Adrenal gland (tissue), 19 donors: ENCODE measurements around the gene SHC4. TPM values are rescaled to one million over a fixed set of nuclear protein-coding genes. Genes with fewer than 3 reads are reported as not detected.
A peak's percentile ranks its signal among the peaks of the same experiment; 100 is the strongest.

Experiments used
- DNase-seq, 7 donors: peaks; one replicate each; pipeline ENCODE4 v3.0.0-alpha.2; 2019 to 2020
- H3K27ac ChIP-seq, 5 donors: fragments of 200-600 bp; sonication (generic) in 4 of 5; 1 replicate in 3 of 5; 2 replicates in 2 of 5; pipeline versions ENCODE4 v1.5.1 to v1.8.0; 2016 to 2020; ENCODE audit warnings: mild to moderate bottlenecking in 1 of 5
- H3K27me3 ChIP-seq: fragments of 200-600 bp; 2 replicates; pipeline ENCODE4 v1.8.0; 2021
- H3K36me3 ChIP-seq, 2 donors: fragments of 200-600 bp; replicated peaks in 1 of 2; 1 replicate in 1 of 2; 2 replicates in 1 of 2; pipeline versions ENCODE4 v1.5.1 to v1.8.0; 2018 to 2022
- H3K4me1 ChIP-seq, 2 donors: fragments of 200-600 bp; replicated peaks in 1 of 2; 1 replicate in 1 of 2; 2 replicates in 1 of 2; pipeline versions ENCODE4 v1.5.1 to v1.8.0; 2018 to 2021
- H3K4me3 ChIP-seq, 4 donors: fragments of 200-600 bp; sonication (generic) in 3 of 4; one replicate each; pipeline ENCODE4 v1.5.1; 2016 to 2018
- H3K9me3 ChIP-seq, 3 donors: fragments of 200-600 bp; sonication (generic) in 1 of 3; replicated peaks in 1 of 3; 1 replicate in 2 of 3; 2 replicates in 1 of 3; pipeline versions ENCODE4 v1.5.1 to v1.8.0; 2016 to 2021
- POLR2A ChIP-seq, 2 donors: fragments of 450-650 bp; IDR thresholded peaks; one replicate each; pipeline ENCODE4 v1.6.1; 2017; ENCODE audit warnings: antibody characterized with exemption in 2 of 2, mild to moderate bottlenecking in 2 of 2, moderate library complexity in 1 of 2
- WGBS, 4 donors: extraction: QIAGEN DNeasy Blood & Tissue Kit in 2 of 4; methylation state at CpG; one replicate each; pipeline versions ENCODE4 v1.1.5 to v1.1.7; 2013 to 2017; 5-methylcytosine and 5-hydroxymethylcytosine counted together
- intact Hi-C, 2 donors: fragments of 100-400 bp; cut with DNase I; formaldehyde crosslinking; loops; one replicate each; pipeline versions ENCODE4 v1.14.1 to v1.15.0; 2022 to 2023
- long read RNA-seq, 10 donors: library from polyadenylated mRNA in 3 of 10; unstranded in 2 of 10; stranded (forward) in 1 of 10; transcript quantifications; one replicate each; pipeline ENCODE4 v2.0.0 and lab custom pipeline, GENCODE V29; 2021 to 2026
- polyA plus RNA-seq, 3 donors: library from polyadenylated mRNA; stranded (reverse); fragments of 200-250 nt in 2 of 3; fragments of 350-450 nt in 1 of 3; fragmentation: Illumina TruSeq in 1 of 3; extraction: RNeasy Lipid Tissue Mini Kit (QIAGEN cat#74804) in 1 of 3; gene quantifications; one replicate each; pipeline ENCODE4 v1.2.3, GENCODE V29; 2013 to 2014
- total RNA-seq, 9 donors: library from RNA; depleted of rRNA in 4 of 9; stranded (reverse); fragments of >200 nt in 4 of 9; fragments of 120-200 nt in 1 of 9; fragmentation: NEBNext Ultra II Directional in 1 of 9; extraction: Animal tissue kit (Norgen Biotek cat#: 25700) in 1 of 9; gene quantifications; one replicate each; pipeline versions ENCODE4 v1.1.0 to v1.2.4, GENCODE V29; 2013 to 2023
- TF ChIP-seq, protein P1 (sequence below), 6 experiments: fragments of 450-650 bp in 4 of 6; fragments of 200-600 bp in 2 of 6; sonication (generic) in 1 of 6; IDR thresholded peaks; 1 replicate in 5 of 6; 2 replicates in 1 of 6; pipeline versions ENCODE4 v1.5.1 to v1.8.0; 2016 to 2021; ENCODE audit warnings: antibody characterized with exemption in 6 of 6, mild to moderate bottlenecking in 2 of 6, moderate library complexity in 1 of 6
- donor health status: healthy with polysubstance abuse.
- donor health status: Bipolar disorder and iron deficiency.
- donor health status: DM: yes; HTN: yes; CAD: no.
- donor health status: DM: no; HTN: no; CAD: no.
- donor health status: DM: no; HTN: no; CAD: no.
- donor health status: DM: yes; HTN: yes; CAD: no.

Gene SHC4, protein sequence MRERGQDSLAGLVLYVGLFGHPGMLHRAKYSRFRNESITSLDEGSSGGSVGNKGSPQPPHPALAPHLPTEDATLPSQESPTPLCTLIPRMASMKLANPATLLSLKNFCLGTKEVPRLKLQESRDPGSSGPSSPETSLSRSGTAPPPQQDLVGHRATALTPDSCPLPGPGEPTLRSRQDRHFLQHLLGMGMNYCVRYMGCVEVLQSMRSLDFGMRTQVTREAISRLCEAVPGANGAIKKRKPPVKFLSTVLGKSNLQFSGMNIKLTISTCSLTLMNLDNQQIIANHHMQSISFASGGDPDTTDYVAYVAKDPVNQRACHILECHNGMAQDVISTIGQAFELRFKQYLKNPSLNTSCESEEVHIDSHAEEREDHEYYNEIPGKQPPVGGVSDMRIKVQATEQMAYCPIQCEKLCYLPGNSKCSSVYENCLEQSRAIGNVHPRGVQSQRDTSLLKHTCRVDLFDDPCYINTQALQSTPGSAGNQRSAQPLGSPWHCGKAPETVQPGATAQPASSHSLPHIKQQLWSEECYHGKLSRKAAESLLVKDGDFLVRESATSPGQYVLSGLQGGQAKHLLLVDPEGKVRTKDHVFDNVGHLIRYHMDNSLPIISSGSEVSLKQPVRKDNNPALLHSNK
- 1 to 10 TPM in 4 of 9 donors, under 1 TPM in 5; 0.42 to 1.8 (median 0.96) TPM for total RNA-seq
- 1 to 10 TPM in 2 of 3 donors, under 1 TPM in 1; 0.40 to 1.4 (median 1.0) TPM for polyA plus RNA-seq
- long read RNA-seq, donor 1, full-length matches to known transcripts = 1 of 1 reads
- long read RNA-seq, donor 1, partial matches to known transcripts = 0 of 1 reads
- long read RNA-seq, donor 1, other reads (novel, unspliced or antisense) = 0 of 1 reads
- long read RNA-seq, donor 2 = 0 reads
- long read RNA-seq, donor 3 = 0 reads
- long read RNA-seq, donor 4, partial matches to known transcripts = 0 of 9 reads
- long read RNA-seq, donor 4, other reads (novel, unspliced or antisense) = 9 of 9 reads
- long read RNA-seq, donor 5, partial matches to known transcripts = 1 of 1 reads
- long read RNA-seq, donor 5, other reads (novel, unspliced or antisense) = 0 of 1 reads
- long read RNA-seq, donor 6, partial matches to known transcripts = 0 of 9 reads
- long read RNA-seq, donor 6, other reads (novel, unspliced or antisense) = 9 of 9 reads
- long read RNA-seq, donor 7, partial matches to known transcripts = 266 of 266 reads
- long read RNA-seq, donor 7, other reads (novel, unspliced or antisense) = 0 of 266 reads
- long read RNA-seq, donor 8 = 0 reads
- long read RNA-seq, donor 9 = 0 reads
- long read RNA-seq, donor 10 = 0 reads

DNA sequence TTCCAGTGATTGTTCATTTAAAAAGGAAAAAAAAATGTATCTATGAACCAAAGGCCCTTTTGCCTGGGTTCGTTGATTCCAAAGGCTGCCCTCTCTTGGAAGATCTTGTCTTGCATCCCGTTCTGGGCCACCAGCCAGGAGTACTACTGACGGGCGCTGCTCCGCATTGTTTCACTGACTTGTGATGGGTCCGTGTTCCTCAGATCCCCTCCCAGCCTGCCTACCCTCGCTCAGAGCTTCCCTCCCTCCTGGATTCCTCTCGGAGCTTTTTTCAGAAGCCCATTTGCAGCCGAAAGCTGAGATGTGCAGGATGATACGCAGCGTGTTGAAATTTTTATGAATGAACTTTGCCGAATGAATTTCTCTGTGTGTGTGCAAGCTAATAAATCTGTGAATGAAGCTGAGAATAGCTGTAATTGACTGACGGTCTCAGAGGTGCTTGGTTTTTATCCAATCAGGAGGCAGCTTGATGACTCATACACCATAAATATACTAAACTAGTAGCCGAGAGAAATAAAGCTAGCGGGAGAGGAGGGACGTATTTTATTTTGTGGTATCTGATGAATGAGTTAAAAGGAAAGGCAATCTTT, at the start of gene SHC4:
SHC4 (minus strand) TSS at position 396 of the 590 bp plus-strand sequence. CDS start 904 bp downstream, outside the sequence.
- DNase-seq = peak; percentile 66 to 85 (median 78)
- TF ChIP-seq, protein P1, sequence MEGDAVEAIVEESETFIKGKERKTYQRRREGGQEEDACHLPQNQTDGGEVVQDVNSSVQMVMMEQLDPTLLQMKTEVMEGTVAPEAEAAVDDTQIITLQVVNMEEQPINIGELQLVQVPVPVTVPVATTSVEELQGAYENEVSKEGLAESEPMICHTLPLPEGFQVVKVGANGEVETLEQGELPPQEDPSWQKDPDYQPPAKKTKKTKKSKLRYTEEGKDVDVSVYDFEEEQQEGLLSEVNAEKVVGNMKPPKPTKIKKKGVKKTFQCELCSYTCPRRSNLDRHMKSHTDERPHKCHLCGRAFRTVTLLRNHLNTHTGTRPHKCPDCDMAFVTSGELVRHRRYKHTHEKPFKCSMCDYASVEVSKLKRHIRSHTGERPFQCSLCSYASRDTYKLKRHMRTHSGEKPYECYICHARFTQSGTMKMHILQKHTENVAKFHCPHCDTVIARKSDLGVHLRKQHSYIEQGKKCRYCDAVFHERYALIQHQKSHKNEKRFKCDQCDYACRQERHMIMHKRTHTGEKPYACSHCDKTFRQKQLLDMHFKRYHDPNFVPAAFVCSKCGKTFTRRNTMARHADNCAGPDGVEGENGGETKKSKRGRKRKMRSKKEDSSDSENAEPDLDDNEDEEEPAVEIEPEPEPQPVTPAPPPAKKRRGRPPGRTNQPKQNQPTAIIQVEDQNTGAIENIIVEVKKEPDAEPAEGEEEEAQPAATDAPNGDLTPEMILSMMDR (IDR thresholded peaks at IDR 0.05) = peak in 1 of 6 experiments; percentile 6
- TF ChIP-seq POLR2A (IDR thresholded peaks at IDR 0.05) = no peak
- intact Hi-C loops = loop anchor here in 1 of 2 donors (10.0 kb wide), 1 partner anchor 99 kb away; no protein-coding TSS in a partner anchor
- Histone ChIP-seq H3K4me3 (peak within 1 kb of the TSS in 2 of 4 donors; percentile 14 to 64), H3K9me3 (no peaks in the 10 kb centered on the region), H3K27ac (peak within 1 kb of the TSS in 2 of 5 donors; percentile 37 to 42), H3K4me1 (peaks cover 8 to 12% of the 10 kb centered on the region in 2 donors), H3K27me3 (no peaks in the 10 kb centered on the region), H3K36me3 (no peaks in the 10 kb centered on the region)
- 0 to 2% (median 0%) methylated on average over 14 to 16 of the region's 16 CpGs for WGBS, 4 donors

DNA sequence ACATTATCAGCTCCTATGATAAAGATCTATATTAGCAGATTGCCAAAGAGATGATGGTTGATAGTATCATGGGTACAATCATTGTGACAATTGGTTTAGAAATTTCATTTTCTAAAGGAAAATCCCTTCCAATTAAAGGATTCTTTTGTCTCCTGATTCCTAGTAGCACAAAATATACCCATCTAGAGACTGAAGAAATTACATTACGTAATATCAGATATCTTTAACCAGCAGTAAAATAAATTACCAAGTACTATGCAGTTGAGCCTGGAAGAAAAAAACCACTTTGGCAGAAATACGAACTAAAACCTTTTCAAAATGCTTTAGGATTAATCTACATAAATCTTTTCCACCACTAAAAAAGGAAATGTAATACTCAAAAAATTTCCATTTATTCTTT, 35.6 kb upstream of the SHC4 start:
- Histone ChIP-seq H3K27ac (no peak overlapping the region), H3K27me3 (no peaks in the 10 kb centered on the region), H3K9me3 (no peaks in the 10 kb centered on the region), H3K36me3 (peaks cover 0 to 47% of the 10 kb centered on the region in 2 donors), H3K4me3 (no peak overlapping the region), H3K4me1 (no peaks in the 10 kb centered on the region)
- TF ChIP-seq, protein P1 (IDR thresholded peaks at IDR 0.05) = no peak
- no peak for TF ChIP-seq POLR2A (IDR thresholded peaks at IDR 0.05)
- no peak for DNase-seq
- intact Hi-C loops = no loop called here
- 87 to 93% (median 90%) methylated on average over 2 of the region's 2 CpGs for WGBS, 4 donors

DNA sequence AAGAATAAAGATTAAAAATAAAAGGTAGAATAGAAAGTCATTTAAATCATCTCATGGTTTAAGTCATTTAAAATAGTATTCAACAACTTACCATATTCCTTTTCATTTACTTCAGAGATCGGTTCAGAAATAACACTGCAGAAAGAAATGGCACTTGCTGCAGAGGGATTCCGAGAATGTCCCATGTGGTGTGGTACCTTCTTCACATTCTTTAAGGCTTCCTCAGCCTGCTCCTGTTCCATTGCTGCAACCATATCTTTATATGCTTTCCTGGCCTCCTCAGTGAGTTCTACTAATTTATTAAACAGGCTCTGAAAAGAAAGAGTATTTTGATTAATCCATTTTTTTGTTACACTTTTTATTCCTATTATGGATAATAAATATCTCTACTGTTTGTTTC, 32.6 kb upstream of the SHC4 start:
- no peaks in the 10 kb centered on the region for H3K4me1 ChIP-seq
- H3K36me3 ChIP-seq = peaks cover 0 to 61% of the 10 kb centered on the region in 2 donors
- TF ChIP-seq, protein P1 (IDR thresholded peaks at IDR 0.05) = no peak
- TF ChIP-seq POLR2A (IDR thresholded peaks at IDR 0.05) = no peak
- no peaks in the 10 kb centered on the region for H3K9me3 ChIP-seq
- intact Hi-C loops = no loop called here
- no peak for DNase-seq
- H3K27ac ChIP-seq = no peak overlapping the region
- 94 to 99% (median 97%) methylated on average over 2 of the region's 2 CpGs for WGBS, 4 donors
- H3K27me3 ChIP-seq = no peaks in the 10 kb centered on the region
- no peak overlapping the region for H3K4me3 ChIP-seq
